OCI-LY3 (cell line): ENCODE measurements around the gene MYPN.

ENCODE experiments used
- CTCF ChIP-seq: fragments of 200-600, 300-600 bp; sonication (generic); IDR thresholded peaks from 2 replicates; pipeline ENCODE4 v1.5.1; 2014; ENCODE audit warnings: antibody characterized with exemption, low read length, low read depth
- EZH2phosphoT487 ChIP-seq: fragments of 200-600 bp; shearing (Covaris generic); IDR thresholded peaks from 2 replicates; pipeline ENCODE4 v1.6.1; 2018; ENCODE audit warnings: antibody characterized with exemption, mixed run types, low read depth

DNA sequence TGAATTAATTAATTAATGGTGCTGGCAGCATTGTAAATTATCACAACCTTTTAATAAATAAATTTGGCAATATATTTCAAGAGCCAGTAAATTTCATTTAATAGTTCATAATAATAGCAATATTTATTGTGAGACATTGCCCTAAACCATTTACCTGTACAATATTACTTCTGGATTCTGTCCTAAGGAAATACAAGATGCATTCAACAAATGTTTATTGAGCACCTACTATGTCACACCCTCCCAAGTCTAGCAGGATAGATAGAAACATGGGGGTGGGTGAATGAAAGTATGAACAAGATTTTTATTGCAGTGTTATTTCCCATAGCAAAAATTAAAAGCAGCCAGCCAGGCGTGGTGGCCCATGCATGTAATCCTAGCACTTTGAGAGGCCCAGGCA, 29.9 kb upstream of the MYPN start:
- TF ChIP-seq CTCF (no peak), EZH2phosphoT487 (no peak)
